Stimulated activated CD4-positive, alpha-beta T cell treated with anti-CD3 and anti-CD28 coated beads, Interleukin-15, amount 100 ng/mL, for 48 hours (primary cell): ENCODE measurements around the gene RDH12.

Experiments
- DNase-seq, 2 donors: peaks; one replicate each; pipeline ENCODE4 v3.0.0-alpha.2; 2020; ENCODE audit warnings: low read depth in 2 of 2

The RDH12 gene

DNA sequence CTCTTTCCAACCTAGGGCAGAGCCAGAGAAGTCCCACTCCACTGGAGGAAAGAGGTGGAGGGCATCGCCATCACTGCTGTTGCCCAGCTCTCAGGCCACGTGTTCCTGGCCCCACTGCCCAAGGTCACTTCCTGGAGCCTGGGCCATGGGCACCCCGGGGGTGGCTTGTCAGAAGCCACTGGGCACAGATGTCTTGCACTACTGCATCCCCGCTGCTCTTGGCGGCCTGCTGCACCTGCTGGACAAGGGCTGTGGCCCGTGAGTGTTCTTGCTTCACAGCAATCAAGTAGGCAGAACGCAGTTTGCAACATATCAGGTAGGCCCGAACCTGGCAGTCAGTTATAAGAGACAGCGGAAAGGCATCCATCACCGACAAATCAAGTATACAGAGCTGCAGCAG is 46.6 kb downstream of the RDH12 start:
- no peak for DNase-seq

DNA sequence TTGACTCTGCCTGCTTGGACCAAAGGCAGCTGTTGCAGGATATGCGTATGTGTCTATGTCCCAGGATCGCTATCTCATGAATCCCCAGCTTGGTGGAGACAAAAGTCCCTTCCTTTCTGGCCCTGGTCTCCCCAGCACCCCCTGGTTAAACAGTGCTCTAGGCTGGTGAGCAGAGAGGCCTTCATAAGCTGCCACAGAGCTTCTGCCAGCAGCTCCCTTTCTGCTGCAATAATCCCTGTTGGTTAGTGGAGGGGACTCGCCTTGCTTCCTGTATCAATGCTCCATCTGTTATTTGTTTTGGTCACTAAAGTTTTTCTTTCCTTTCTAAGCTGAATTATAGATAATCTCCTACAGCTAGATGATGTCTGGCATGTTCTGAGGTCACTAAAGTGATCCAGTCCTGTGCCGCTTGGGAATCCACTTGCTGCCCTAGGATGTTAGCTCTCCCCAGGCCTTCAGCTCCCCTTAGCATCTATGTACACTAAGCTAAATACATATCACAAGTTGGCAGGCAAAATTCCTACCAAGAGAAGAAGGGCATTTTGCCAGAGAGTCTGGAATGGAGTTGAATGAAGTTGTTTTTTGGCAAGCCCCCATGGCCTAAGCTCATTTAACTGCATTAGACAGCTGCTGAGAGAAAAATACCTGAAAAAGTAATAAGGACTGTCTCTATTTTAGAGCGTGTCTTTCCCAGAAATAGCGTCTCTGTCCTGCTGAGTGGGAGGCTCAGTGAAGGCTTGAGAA is 47.8 kb downstream of the RDH12 start:
- no peak for DNase-seq

DNA sequence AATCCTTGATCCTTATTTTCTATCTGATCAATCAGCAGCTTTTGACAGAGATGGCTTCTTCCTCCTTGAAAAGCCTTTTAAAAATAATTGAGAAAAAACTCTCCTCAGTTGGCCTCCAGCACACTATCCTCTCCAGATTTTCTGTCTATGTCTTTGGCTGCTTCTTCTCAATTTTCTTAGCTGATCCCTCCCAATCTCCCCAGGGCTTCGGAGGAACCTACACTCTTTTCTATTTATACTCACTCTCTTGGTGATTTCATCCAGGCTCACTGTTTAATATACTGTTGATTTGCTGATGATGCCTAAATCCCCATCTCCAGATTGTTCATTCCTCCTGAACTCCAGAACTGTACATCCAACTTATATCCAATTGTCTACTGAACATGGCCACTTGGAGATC is 54.8 kb downstream of the RDH12 start:
- DNase-seq: no peak

DNA sequence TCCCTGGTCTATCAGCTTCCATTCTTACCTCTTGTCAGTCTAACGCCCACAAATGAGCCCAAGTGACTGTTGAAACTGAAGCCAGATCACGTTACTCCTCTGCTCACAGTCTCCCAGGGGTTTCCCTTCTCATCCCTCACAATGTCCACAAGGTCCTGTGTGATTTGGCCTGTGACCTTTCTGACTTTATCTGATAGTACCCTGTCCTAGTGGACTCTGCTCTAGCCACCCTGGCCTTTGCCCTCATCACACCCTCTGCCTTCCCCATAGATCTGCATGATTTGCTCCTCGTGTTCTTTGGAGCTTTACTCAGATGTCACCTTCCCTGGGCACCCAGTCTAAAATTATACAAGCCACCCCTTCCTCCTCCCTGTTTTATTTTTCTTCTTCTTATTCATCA is 55.5 kb downstream of the RDH12 start:
- no peak for DNase-seq

DNA sequence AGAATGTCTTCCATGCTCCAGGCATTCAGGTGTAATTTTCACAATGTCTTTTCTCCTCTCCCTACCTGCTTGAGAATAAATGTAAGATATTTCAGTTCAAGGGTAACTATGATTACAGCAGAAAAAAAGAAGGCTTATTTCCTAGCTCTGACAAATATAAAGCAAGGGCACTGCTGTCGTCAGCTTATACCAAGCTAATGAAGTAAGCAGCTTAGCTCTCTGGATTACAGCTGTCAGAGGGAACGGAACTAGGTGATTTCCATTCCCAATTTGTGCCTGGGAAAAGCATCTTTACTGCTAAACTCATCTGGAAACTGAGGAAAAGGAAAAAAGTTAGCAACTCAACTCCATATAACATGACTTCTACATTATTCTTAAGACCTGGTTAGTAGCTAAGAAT is 58.2 kb downstream of the RDH12 start:
- DNase-seq: no peak

DNA sequence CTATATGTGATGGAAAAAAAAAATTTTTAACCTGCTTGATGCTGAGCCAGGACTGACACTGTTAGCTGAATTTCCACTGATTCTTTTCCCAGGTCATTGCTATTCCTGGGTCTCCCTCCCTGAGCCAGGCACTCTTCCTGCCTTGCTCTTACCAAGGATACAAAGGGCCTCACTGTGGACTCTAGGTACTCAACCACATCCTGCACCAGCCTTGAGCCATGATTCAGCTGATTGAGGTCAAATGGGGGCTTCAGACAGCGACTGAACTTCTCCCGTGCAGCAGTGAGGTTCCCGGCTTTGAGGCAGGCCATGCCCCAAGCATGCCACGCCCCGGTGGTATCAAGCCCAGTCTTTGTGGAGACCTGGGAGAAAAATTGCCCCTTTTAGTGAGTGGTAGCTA is 60.4 kb downstream of the RDH12 start:
- DNase-seq: no peak

DNA sequence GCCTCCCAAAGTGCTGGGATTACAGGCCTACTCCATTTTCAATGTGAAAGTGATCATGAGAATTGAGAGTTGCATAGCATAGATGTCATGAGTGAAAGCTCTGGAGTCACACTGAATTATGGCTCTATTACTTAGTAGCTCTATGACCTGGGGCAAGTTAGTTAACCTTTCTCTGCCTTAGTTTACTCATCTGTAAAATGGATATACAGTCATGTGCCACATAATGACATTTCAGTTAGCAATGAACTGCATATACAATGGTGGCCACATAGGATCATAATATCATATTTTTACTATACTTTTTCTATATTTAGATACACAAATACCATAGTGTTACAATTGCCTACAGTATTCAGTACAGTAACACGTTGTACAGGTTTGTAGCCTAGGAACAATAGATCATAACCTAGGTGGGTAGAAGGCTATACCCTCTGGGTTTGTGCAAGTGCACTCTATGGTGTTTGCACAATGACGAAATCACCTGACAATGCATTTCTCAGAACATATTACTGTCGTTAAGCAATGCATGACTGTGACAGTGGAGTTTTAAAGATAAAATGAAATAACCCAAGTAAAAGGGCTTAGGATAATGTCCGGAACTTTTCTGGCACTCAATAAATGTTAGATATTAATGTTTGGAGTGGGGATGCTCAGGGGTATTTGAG is 61.6 kb downstream of the RDH12 start:
- DNase-seq: no peak

DNA sequence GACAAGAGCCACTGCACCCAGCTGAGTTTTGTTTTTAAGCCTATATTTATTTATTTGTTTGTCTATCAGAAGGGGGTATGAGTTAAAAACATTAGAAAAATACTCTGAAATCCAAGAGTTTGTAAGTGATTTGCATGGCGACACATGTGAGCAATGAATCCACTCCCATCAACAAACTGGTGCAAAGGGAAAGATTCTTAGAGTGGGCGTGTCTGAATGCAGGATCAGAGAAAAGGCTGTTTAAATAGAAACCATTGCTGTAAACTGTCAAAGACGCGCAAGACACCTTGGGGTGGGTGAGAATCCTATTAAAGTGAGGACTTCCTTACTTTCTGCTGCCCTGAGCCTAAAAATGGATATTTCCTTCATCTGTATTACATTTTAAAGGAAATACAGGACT is 62.8 kb downstream of the RDH12 start:
- DNase-seq: no peak

DNA sequence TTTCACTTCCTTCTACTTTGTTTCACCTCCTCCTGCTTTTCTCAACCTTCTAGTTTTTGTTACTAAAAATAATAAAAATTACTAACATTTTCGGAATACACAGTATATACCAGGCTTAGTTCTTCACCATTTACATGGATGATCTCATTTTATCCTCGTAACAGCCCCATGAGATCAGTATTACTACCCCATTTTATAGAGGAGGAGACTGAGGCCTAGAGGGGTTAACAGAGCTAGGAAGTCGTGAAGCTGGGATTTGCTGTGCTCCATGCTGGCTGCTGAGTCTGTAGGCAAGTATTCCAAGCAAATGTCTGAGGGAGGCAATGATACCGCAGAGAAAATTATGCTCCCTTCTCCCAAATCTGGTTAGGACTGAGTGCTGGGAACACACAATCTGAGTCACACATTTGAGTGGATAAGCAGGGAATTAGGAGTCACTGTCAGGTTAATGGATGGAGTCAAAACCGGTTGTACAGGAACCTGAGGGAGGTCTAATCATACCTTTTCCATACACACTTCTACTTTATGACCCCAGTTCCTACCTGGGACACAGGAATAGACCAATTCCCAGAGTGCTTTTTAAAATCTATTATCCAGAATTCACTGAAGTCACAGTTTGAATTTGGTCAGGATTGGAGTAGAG is 63.6 kb downstream of the RDH12 start:
- no peak for DNase-seq

DNA sequence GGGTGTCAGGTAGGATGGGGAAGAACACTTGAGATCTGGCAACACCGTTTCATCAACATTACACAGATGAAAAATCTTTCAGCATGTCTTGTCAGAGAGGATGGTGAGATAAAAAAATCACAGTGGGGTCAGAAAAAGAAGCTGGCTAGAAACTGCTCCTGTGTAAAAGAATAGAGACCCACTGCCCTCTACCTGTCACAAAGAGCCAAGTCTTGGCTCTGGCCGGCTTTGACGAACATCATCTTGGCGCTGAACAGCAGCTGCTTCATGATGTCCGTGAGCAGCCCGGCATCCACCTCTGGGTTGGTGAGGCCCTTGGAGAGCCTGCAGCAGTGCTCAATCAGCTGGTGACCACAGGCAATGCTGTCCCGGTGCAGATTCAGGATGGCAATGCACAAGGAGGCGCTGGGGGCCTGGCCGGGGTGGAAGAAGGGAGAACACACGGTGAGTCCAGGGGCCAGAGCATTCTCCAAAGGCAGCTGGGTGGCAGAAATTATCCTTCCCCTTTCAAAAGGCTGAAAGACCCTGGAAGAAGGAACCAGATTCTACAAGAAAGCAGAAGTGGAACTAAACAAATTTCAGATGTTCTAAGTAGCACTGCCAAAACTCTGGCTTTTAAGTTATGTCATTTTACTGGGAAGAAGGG is 64.5 kb downstream of the RDH12 start:
- no peak for DNase-seq

DNA sequence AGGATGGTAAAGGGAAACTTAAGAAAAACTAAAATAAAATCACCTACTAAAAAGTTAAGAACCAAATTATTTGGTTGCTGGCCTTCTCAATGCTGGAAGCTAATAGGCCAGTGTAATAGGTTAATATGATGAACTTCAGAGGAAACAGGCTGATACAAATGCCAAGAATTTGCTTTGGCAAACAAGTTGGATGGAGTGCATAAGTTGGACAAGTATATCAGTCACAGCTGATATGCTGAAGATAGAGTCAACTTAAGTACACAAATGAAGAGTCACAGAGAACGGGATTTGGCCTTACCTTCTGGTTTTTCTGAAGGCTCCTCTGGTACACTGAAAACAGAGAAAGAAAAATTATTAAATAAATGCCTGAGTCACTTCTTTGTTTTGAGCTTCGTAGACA is 66.5 kb downstream of the RDH12 start:
- DNase-seq: no peak

DNA sequence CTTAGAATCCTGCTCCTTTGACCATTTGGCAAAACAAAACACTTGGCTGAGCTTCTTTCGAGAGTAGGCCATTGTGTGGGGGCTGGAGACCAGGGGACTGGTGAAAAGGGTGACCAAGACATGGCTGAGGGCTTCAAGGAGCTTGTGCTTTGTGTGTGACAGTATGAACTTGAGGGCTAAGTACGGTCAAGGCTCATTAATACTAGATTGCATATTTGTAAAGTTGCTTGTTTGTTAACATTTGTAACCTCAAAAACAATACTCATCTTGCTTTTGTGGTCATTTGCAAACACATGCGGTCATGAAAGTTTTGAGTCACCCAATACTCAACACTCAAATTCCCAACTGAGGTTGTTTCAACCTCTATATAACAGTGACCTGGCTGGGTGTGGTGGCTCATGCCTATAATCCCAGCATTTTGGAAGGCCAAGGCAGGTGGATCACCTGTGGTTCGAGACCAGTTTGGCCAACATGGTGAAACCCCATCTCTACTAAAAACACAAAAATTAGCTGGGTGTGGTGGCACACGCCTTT is 72.2 kb downstream of the RDH12 start:
- no peak for DNase-seq

DNA sequence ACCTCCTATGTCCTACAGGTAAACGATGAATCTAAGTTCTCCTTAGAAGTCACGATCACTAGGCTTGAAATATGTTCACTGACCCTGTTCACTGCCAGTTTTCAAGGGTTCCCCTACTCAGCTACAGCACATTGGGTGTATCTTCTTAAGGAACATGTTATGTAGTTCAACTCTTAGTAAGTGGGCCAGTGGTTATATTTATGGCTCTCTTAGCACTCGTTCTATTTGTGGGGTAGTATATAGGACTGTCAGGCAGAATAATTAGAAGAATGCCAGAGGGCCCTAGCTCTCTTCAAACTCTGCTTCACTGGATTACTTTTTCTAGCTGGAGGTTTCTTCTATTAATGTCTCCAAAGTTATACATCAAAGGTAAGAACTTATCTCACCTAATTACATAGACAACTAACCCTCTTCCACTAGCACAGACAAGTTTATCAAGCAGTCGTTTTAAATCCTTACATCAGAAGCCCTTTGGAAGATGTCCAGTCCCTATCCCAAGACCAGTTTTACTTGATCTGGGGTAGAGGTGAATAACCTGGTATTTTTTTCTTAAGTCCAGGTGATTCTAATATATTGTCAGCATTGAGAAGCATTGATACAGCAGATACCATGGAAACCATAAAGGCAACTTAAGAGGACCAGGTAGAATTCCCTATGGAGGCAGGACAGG is 75.1 kb downstream of the RDH12 start:
- DNase-seq: no peak

DNA sequence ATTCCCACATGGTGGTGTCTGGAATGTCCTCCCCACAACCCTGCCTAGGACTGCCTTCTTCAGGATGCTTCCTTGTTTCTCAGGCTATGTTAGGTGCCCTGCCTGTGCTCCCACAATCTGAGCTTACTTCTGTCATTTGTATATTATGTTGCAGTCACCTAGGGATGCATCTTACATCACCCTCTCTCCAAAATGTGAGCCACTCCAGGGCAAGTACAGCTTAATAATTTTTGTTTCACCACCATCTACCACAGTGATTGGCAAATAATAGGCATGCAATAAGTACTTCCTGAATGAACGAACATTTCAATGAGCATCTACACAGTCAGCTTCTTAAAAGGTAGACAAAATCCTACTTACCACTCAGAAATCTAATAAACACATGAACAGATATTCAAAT is 77.1 kb downstream of the RDH12 start:
- DNase-seq: no peak

DNA sequence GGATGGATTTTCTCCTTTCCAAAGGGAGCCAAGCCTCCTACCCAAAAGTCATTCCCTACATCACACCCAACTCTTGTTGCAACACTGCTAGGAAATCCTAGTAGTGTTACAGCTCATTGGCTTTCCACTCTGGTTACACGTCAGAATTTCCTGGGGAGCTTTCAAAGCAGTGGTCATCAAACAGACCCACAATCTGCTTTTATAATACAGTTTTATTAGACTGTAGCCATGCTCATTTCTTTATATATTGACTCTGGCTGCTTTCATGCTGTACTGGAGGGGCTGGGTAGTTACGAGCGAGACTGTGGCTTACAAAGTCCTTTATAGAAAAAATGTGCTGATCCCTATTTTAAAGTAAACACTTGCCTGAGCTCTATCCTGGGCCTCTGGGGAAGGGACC is 80.4 kb downstream of the RDH12 start:
- no peak for DNase-seq
